Central memory CD8-positive, alpha-beta T cell (primary cell): ENCODE results near the gene EXD1.
"Not testable (repeated sequence)": the region's sequence is repeated elsewhere in the genome, so short reads cannot be mapped to it uniquely, and the experiment has no call there.

Experiments used
- ATAC-seq: fragments of 150-1000 bp; cut with Tn5 transposase; replicated peaks from 2 replicates; pipeline ENCODE4 v1.10.0; 2022; ENCODE audit warnings: mild to moderate bottlenecking, moderate FRiP score, moderate number of reproducible peaks; ENCODE audit not compliant: poor library complexity, severe bottlenecking; ENCODE audit errors: extremely low read depth
- DNase-seq, 2 donors: peaks; one replicate each; pipeline ENCODE4 v3.0.0; 2021; ENCODE audit warnings: low spot score in 2 of 2
- H3K27ac Mint-ChIP-seq: one replicate; pipeline ENCODE4 v1.8.0; 2022; ENCODE audit warnings: low read depth, mild to moderate bottlenecking, moderate library complexity, mixed read lengths
- H3K27me3 Mint-ChIP-seq: one replicate; pipeline ENCODE4 v1.8.0; 2022; ENCODE audit warnings: mixed read lengths
- H3K36me3 Mint-ChIP-seq: one replicate; pipeline ENCODE4 v1.8.0; 2022; ENCODE audit warnings: mild to moderate bottlenecking, moderate library complexity, mixed read lengths; ENCODE audit not compliant: insufficient read depth
- H3K4me1 Mint-ChIP-seq: one replicate; pipeline ENCODE4 v1.8.0; 2022; ENCODE audit warnings: mixed read lengths
- H3K4me3 Mint-ChIP-seq: one replicate; pipeline ENCODE4 v1.8.0; 2022; ENCODE audit warnings: mild to moderate bottlenecking, moderate library complexity, mixed read lengths
- H3K9me3 Mint-ChIP-seq: one replicate; pipeline ENCODE4 v1.8.0; 2022; ENCODE audit warnings: mixed read lengths

The EXD1 gene

GRCh38 chr15:41254560-41254959, 24.0 kb upstream of the EXD1 start:
- no peak for DNase-seq
- Mint-ChIP-seq H3K4me3 (no peak overlapping the region), H3K27me3 (no peaks in the 10 kb centered on the region), H3K9me3 (no peaks in the 10 kb centered on the region), H3K27ac (no peak overlapping the region), H3K4me1 (peaks cover 9% of the 10 kb centered on the region), H3K36me3 (peaks cover 21% of the 10 kb centered on the region)
- no peak for ATAC-seq

- no peak for ATAC-seq
- Mint-ChIP-seq H3K36me3 (peaks cover 18% of the 10 kb centered on the region), H3K9me3 (no peaks in the 10 kb centered on the region), H3K4me1 (no peaks in the 10 kb centered on the region), H3K4me3 (no peak overlapping the region), H3K27me3 (no peaks in the 10 kb centered on the region), H3K27ac (no peak overlapping the region)
- no peak for DNase-seq
These were observed 20.9 kb upstream of the EXD1 start for GRCh38 chr15:41251411-41251810.

GRCh38 chr15:41250745-41251144, 20.2 kb upstream of the EXD1 start:
- H3K9me3 Mint-ChIP-seq, ATAC-seq, H3K4me3 Mint-ChIP-seq, H3K27ac Mint-ChIP-seq, H3K27me3 Mint-ChIP-seq, DNase-seq, H3K4me1 Mint-ChIP-seq: not testable (repeated sequence)
- H3K36me3 Mint-ChIP-seq = peaks cover 18% of the 10 kb centered on the region

DNA sequence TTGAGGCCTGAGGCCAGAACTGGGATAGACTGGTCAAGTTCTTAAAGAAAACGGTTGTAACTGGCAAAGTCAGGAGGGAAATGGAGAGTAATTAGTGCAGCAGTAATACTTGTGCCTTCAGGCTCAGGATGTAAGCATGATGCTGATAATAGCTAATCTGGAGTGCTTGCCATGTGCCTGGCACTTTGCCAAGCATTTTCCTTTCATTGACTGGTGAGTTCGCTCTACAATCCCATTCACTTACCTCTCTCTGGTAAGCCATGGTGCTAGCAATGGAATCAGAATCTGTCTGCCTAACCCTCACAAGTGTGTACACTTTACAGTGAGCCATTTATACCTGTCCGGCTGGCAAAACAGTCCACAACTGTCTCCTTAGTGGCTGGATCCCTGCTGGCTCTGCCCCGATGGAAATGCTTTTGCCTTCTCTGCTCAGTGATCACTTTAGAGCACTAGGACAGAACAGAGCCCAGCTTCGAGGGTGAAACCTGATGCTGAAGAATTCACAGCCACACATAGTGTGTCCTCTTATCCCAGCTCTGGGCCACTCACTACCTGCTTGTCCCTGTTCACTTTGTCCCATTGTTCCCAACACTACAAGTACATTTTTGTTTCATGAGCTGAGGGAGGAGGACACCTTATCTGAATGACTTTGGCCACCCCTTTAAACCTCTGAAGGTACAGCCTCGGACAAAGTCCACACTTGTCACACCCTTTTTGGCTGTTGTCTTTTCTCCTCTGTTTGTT, 10.8 kb upstream of the EXD1 start:
- no peaks in the 10 kb centered on the region for H3K9me3 Mint-ChIP-seq
- ATAC-seq (no peak), DNase-seq (no peak)
- no peaks in the 10 kb centered on the region for H3K27me3 Mint-ChIP-seq
- no peaks in the 10 kb centered on the region for H3K4me1 Mint-ChIP-seq
- peaks cover 21% of the 10 kb centered on the region for H3K36me3 Mint-ChIP-seq
- H3K4me3 Mint-ChIP-seq = no peak overlapping the region
- H3K27ac Mint-ChIP-seq = no peak overlapping the region

DNA sequence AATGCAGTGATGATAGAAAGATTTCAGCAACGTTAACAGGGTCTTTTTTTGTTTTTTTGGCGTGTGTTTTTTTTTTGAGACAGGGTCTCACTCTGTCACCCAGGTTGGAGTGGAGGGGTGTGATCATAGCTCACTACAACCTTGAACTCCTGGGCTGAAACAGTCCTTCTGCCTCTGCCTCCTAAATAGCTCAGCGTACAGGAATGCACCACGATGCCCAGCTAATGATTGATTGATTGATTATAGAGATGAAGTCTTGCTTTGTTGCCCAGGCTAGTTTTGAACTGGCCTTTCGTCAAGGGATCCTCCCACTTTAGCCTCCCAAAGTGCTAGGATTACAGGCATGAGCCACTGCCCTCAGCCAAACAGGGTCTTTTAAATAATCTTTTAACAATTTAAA, 7.5 kb upstream of the EXD1 start:
- H3K4me1 Mint-ChIP-seq = peaks cover 3% of the 10 kb centered on the region
- peaks cover 11% of the 10 kb centered on the region for H3K36me3 Mint-ChIP-seq
- ATAC-seq (no peak), DNase-seq (no peak)
- H3K27me3 Mint-ChIP-seq = no peaks in the 10 kb centered on the region
- H3K4me3 Mint-ChIP-seq = no peak overlapping the region
- no peak overlapping the region for H3K27ac Mint-ChIP-seq
- no peaks in the 10 kb centered on the region for H3K9me3 Mint-ChIP-seq

DNA sequence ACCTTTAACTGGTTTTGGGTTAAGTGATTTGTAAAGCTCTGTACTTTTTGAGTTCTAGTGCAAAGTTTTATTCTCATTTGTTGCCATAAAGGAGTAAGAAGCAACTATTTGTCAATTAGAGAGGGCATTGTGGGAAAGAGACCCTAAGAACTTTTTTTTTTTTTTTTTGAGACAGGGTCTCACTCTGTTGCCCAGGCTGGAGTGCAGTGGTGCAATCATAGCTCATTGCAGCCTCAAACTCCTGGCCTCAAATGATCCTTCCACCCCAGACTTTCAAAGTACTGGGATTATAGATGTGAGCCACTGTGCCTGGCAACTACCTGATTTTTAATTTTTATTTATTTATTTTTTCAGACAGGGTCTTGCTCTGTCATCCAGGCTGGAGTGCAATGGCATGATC, 5.4 kb upstream of the EXD1 start:
- Mint-ChIP-seq H3K36me3 (peaks cover 17% of the 10 kb centered on the region), H3K9me3 (no peaks in the 10 kb centered on the region), H3K27ac (no peak overlapping the region), H3K27me3 (no peaks in the 10 kb centered on the region), H3K4me1 (peaks cover 21% of the 10 kb centered on the region), H3K4me3 (no peak overlapping the region)
- no peak for ATAC-seq
- DNase-seq = no peak

GRCh38 chr15:41235228-41235627, 4.7 kb upstream of the EXD1 start:
- H3K27me3 Mint-ChIP-seq, H3K4me3 Mint-ChIP-seq, ATAC-seq, H3K27ac Mint-ChIP-seq, H3K9me3 Mint-ChIP-seq, DNase-seq: not testable (repeated sequence)
- H3K36me3 Mint-ChIP-seq = peaks cover 20% of the 10 kb centered on the region
- peaks cover 21% of the 10 kb centered on the region for H3K4me1 Mint-ChIP-seq

GRCh38 chr15:41233367-41233771, 2.8 kb upstream of the EXD1 start:
- H3K27me3 Mint-ChIP-seq = no peaks in the 10 kb centered on the region
- H3K4me1 Mint-ChIP-seq = peaks cover 21% of the 10 kb centered on the region
- peaks cover 20% of the 10 kb centered on the region for H3K36me3 Mint-ChIP-seq
- H3K4me3 Mint-ChIP-seq = no peak overlapping the region
- H3K9me3 Mint-ChIP-seq = no peaks in the 10 kb centered on the region
- DNase-seq (no peak), ATAC-seq (no peak)
- H3K27ac Mint-ChIP-seq = no peak overlapping the region

- no peak for DNase-seq
- H3K4me3 Mint-ChIP-seq = peak overlapping the region; percentile 89
- H3K27me3 Mint-ChIP-seq = no peaks in the 10 kb centered on the region
- peak; percentile 47 for ATAC-seq
- peaks cover 17% of the 10 kb centered on the region for H3K36me3 Mint-ChIP-seq
- peaks cover 21% of the 10 kb centered on the region for H3K4me1 Mint-ChIP-seq
- H3K27ac Mint-ChIP-seq = peak overlapping the region; percentile 88
- no peaks in the 10 kb centered on the region for H3K9me3 Mint-ChIP-seq
These were observed 1.1 kb upstream of the EXD1 start for GRCh38 chr15:41231422-41232226.

- no peaks in the 10 kb centered on the region for H3K9me3 Mint-ChIP-seq
- peaks cover 16% of the 10 kb centered on the region for H3K36me3 Mint-ChIP-seq
- peaks cover 21% of the 10 kb centered on the region for H3K4me1 Mint-ChIP-seq
- no peak for ATAC-seq
- H3K27me3 Mint-ChIP-seq = no peaks in the 10 kb centered on the region
- no peak for DNase-seq
- H3K4me3 Mint-ChIP-seq = peak overlapping the region; percentile 89
- H3K27ac Mint-ChIP-seq = peak overlapping the region; percentile 88
These were observed 260 bp downstream of the EXD1 start for GRCh38 chr15:41230345-41230649.

- Mint-ChIP-seq H3K36me3 (no peaks in the 10 kb centered on the region), H3K27me3 (peaks cover 66% of the 10 kb centered on the region), H3K4me1 (no peaks in the 10 kb centered on the region), H3K9me3 (no peaks in the 10 kb centered on the region), H3K27ac (no peak overlapping the region), H3K4me3 (no peak overlapping the region)
- DNase-seq = no peak
- no peak for ATAC-seq
These were observed 11.2 kb downstream of the EXD1 start for GRCh38 chr15:41219381-41219780.

DNA sequence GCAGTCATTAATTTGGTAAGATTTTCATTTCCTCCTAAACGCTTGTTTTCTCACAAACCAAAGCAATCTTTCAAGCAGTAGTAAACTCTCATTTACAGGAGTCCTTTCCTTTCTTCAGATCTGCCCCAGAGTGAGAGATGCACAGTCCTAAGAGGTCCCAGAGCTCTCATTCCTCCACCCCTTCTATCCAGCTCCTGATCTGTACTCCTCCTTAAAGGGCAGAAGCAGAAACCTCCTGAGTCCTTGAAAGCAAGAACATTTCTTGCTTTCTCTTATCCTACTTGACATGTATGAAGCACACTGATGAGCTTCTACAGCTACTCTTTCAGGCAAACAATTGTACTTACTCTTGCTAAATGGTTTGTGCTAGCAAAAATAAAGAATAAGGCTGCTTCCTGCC, 11.7 kb downstream of the EXD1 start:
- Mint-ChIP-seq H3K36me3 (no peaks in the 10 kb centered on the region), H3K4me1 (no peaks in the 10 kb centered on the region), H3K4me3 (no peak overlapping the region), H3K27me3 (peaks cover 67% of the 10 kb centered on the region), H3K27ac (no peak overlapping the region), H3K9me3 (no peaks in the 10 kb centered on the region)
- no peak for ATAC-seq
- no peak for DNase-seq

DNA sequence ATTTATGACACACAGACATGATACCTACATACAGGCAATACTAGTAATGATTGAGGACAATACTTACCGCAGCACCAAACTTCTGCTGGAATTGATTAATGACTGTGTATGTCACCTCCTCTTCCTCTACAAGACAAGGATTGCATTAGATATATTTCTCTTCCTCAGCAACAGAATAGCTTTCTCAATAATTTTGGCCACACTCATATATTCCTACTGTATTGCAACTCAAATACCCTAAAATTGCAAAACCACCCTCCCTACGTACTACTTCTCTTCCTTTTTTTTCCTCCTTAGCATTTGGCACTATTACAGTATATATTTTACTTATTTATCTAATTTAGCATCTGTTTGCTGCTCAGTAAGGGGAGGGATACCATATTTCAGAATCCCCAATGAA, 14.8 kb downstream of the EXD1 start:
- Mint-ChIP-seq H3K9me3 (no peaks in the 10 kb centered on the region), H3K4me1 (no peaks in the 10 kb centered on the region), H3K36me3 (no peaks in the 10 kb centered on the region), H3K27ac (no peak overlapping the region), H3K4me3 (no peak overlapping the region), H3K27me3 (peaks cover 77% of the 10 kb centered on the region)
- ATAC-seq (no peak), DNase-seq (no peak)
